Keratinocyte (primary cell): ENCODE results near the gene CMSS1. TPM values are rescaled to one million over a fixed set of nuclear protein-coding genes. Genes with fewer than 3 reads are reported as not detected.

Experiments used
- DNase-seq: peaks from one replicate; pipeline ENCODE4 v3.0.0-alpha.2; 2011; ENCODE audit warnings: low read depth, missing footprints, low spot score
- FAIRE-seq: peaks from 2 replicates; lab custom pipeline; 2011; peaks lifted over from hg19 to GRCh38; lab: Jason Lieb, UNC
- H2AFZ ChIP-seq: 2 replicates; pipeline ENCODE4 v1.6.0; 2012; ENCODE audit warnings: low read length, control low read depth, inconsistent platforms; ENCODE audit not compliant: control insufficient read depth
- H3K27ac ChIP-seq: 2 replicates; pipeline ENCODE4 v1.5.1; 2011; ENCODE audit warnings: low read length; ENCODE audit not compliant: control insufficient read depth, insufficient read depth
- H3K27me3 ChIP-seq: 3 replicates; pipeline ENCODE4 v1.6.0; 2011; ENCODE audit warnings: low read length; ENCODE audit not compliant: control insufficient read depth, insufficient read depth; ENCODE audit errors: extremely low read depth
- H3K36me3 ChIP-seq, 2 experiments: 2 replicates in 1 of 2; 3 replicates in 1 of 2; pipeline ENCODE4 v1.5.1; 2011; ENCODE audit warnings: low read length in 2 of 2, mild to moderate bottlenecking in 1 of 2; ENCODE audit not compliant: control insufficient read depth in 2 of 2, insufficient read depth in 2 of 2; ENCODE audit errors: extremely low read depth in 1 of 2
- H3K4me1 ChIP-seq: 3 replicates; pipeline ENCODE4 v1.5.1; 2011; ENCODE audit warnings: low read length; ENCODE audit not compliant: control insufficient read depth, insufficient read depth; ENCODE audit errors: extremely low read depth
- H3K4me2 ChIP-seq: 3 replicates; pipeline ENCODE4 v1.6.0; 2011; ENCODE audit warnings: low read depth, low read length; ENCODE audit not compliant: control insufficient read depth, insufficient read depth; ENCODE audit errors: extremely low read depth
- H3K4me3 ChIP-seq, 3 experiments: fragments of 200-600 bp in 1 of 3; sonication (generic) in 1 of 3; 2 replicates in 2 of 3; 3 replicates in 1 of 3; pipeline ENCODE4 v1.5.1; 2011 to 2016; ENCODE audit warnings: low read length in 3 of 3, mild to moderate bottlenecking in 3 of 3, control low read depth in 2 of 3, inconsistent platforms in 1 of 3, low read depth in 1 of 3, mixed read lengths in 1 of 3, mixed run types in 1 of 3, moderate library complexity in 1 of 3; ENCODE audit not compliant: control insufficient read depth in 2 of 3, insufficient read depth in 2 of 3; ENCODE audit errors: extremely low read depth in 1 of 3
- H3K79me2 ChIP-seq: 2 replicates; pipeline ENCODE4 v1.6.0; 2012; ENCODE audit warnings: low read length; ENCODE audit not compliant: control insufficient read depth, insufficient read depth
- H3K9ac ChIP-seq: 3 replicates; pipeline ENCODE4 v1.6.0; 2011; ENCODE audit warnings: low read length; ENCODE audit not compliant: control insufficient read depth, insufficient read depth; ENCODE audit errors: extremely low read depth
- H3K9me1 ChIP-seq: 3 replicates; pipeline ENCODE4 v1.6.0; 2011; ENCODE audit warnings: low read length; ENCODE audit not compliant: control insufficient read depth, insufficient read depth; ENCODE audit errors: extremely low read depth
- H3K9me3 ChIP-seq: 2 replicates; pipeline ENCODE4 v1.5.1; 2012; ENCODE audit warnings: low read depth, low read length; ENCODE audit not compliant: control insufficient read depth
- H4K20me1 ChIP-seq: 3 replicates; pipeline ENCODE4 v1.6.0; 2011; ENCODE audit warnings: low read length; ENCODE audit not compliant: control insufficient read depth, insufficient read depth; ENCODE audit errors: extremely low read depth
- EZH2 ChIP-seq: IDR thresholded peaks from one replicate; pipeline ENCODE4 v1.6.1; 2012; ENCODE audit warnings: inconsistent platforms, mild to moderate bottlenecking, low read length, moderate library complexity
- dilution Hi-C: fragments of 300-500 bp; cut with MboI; formaldehyde crosslinking; loops from one replicate; pipeline ENCODE4 v1.7.0; 2020; ENCODE audit warnings: low sequenced_read_pairs; ENCODE audit not compliant: extremely low pct_ligation_motif_present
- polyA plus RNA-seq, 5 experiments: library from polyadenylated mRNA; depleted of rRNA in 3 of 5; stranded (reverse) in 3 of 5; stranded (forward) in 1 of 5; unstranded in 1 of 5; fragments of >200 nt; gene quantifications; 1 replicate in 1 of 5; 2 replicates in 3 of 5; 3 replicates in 1 of 5; pipeline versions ENCODE4 v1.2.1 to v1.2.3, GENCODE V29; 2011 to 2012; ENCODE audit warnings: missing spikeins in 2 of 5, low read depth in 1 of 5, low replicate concordance in 1 of 5
- TF ChIP-seq, protein P1 (sequence below), 3 experiments: IDR thresholded peaks in 1 of 3; conservative IDR thresholded peaks in 1 of 3; optimal IDR thresholded peaks in 1 of 3; 2 replicates in 2 of 3; 3 replicates in 1 of 3; pipeline versions ENCODE3 to v1.5.1; 2011; ENCODE audit warnings: low read length in 3 of 3, mild to moderate bottlenecking in 3 of 3, moderate library complexity in 2 of 3, control low read depth in 1 of 3, inconsistent platforms in 1 of 3; ENCODE audit not compliant: insufficient read depth in 2 of 3; ENCODE audit errors: extremely low read depth in 1 of 3

Gene CMSS1
- polyA plus RNA-seq, 1 donor (not counting 4 experiments of a cell fraction or from before 2014, with no cell fraction given), result 37.2 TPM

DNA sequence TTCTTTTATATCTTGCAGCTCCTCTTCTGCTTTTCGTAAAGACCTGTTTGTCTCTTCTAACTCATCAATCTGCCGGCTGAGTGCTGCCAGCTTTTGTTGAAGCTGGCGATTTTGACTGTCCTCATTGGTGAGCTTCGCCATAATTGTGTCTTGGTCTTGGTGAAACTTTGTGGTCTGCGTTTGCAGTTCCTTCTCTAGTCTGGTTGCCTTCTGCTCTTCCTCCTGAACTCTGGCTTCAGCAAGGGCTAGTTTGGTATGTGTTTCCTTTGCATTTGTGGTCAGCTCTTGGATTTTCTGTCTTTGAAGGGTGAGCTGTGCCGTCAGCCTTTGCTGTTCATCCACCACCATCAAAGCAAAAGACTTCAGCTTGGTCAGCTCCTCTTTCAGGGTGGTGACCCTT lies 32.9 kb downstream of the CMSS1 start:
- FAIRE-seq (no peak), DNase-seq (no peak)
- no peaks in the 10 kb centered on the region for H3K4me1 ChIP-seq
- H3K36me3 ChIP-seq, result peaks cover 2 to 3% of the 10 kb centered on the region in 2 experiments
- H3K4me2 ChIP-seq, result no peak overlapping the region
- no peak overlapping the region for H3K9ac ChIP-seq
- dilution Hi-C loops, result no loop called here
- no peaks in the 10 kb centered on the region for H3K27me3 ChIP-seq
- H3K27ac ChIP-seq, result no peak overlapping the region
- no peaks in the 10 kb centered on the region for H4K20me1 ChIP-seq
- H2AFZ ChIP-seq, result no peak overlapping the region
- no peak overlapping the region for H3K4me3 ChIP-seq
- H3K79me2 ChIP-seq, result peaks cover 39% of the 10 kb centered on the region
- H3K9me3 ChIP-seq, result no peaks in the 10 kb centered on the region
- H3K9me1 ChIP-seq, result no peaks in the 10 kb centered on the region
- TF ChIP-seq EZH2, result no peak
- TF ChIP-seq, protein P1, sequence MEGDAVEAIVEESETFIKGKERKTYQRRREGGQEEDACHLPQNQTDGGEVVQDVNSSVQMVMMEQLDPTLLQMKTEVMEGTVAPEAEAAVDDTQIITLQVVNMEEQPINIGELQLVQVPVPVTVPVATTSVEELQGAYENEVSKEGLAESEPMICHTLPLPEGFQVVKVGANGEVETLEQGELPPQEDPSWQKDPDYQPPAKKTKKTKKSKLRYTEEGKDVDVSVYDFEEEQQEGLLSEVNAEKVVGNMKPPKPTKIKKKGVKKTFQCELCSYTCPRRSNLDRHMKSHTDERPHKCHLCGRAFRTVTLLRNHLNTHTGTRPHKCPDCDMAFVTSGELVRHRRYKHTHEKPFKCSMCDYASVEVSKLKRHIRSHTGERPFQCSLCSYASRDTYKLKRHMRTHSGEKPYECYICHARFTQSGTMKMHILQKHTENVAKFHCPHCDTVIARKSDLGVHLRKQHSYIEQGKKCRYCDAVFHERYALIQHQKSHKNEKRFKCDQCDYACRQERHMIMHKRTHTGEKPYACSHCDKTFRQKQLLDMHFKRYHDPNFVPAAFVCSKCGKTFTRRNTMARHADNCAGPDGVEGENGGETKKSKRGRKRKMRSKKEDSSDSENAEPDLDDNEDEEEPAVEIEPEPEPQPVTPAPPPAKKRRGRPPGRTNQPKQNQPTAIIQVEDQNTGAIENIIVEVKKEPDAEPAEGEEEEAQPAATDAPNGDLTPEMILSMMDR (optimal IDR thresholded peaks at IDR 0.05 in 1 of 3, IDR thresholded peaks at IDR 0.05 in 1 of 3, conservative IDR thresholded peaks at IDR 0.05 in 1 of 3; ENCODE audit: extremely low read depth in 1 of 3, insufficient read depth in 2 of 3, low read length in 3 of 3), result no peak

DNA sequence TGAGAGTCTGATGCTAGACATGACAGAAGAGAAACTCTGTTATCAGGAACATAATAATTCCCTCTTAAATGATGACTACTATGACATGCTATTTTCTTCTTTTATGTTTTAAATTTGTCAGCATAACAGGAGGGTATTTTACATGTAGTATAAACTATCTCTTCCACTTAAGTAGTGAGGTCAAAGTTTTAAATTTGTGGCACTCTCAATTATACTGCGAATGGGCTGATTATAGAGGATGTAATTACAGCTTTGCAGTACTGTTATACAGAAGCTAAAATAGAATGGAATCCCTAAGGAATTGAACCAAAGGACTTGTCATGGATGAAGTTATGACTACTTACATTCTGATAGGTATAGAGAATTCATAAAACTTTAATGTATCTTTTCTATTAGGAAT lies 34.3 kb downstream of the CMSS1 start:
- DNase-seq, result no peak
- Histone ChIP-seq H3K27me3 (no peaks in the 10 kb centered on the region), H3K79me2 (peaks cover 45% of the 10 kb centered on the region), H3K4me2 (no peak overlapping the region), H3K9me3 (no peaks in the 10 kb centered on the region), H4K20me1 (no peaks in the 10 kb centered on the region), H3K9ac (no peak overlapping the region), H3K4me3 (no peak overlapping the region), H3K27ac (no peak overlapping the region), H3K4me1 (no peaks in the 10 kb centered on the region), H2AFZ (no peak overlapping the region), H3K9me1 (peaks cover 2% of the 10 kb centered on the region), H3K36me3 (peaks cover 2 to 6% of the 10 kb centered on the region in 2 experiments)
- FAIRE-seq, result no peak
- dilution Hi-C loops, result no loop called here
- TF ChIP-seq, protein P1 (optimal IDR thresholded peaks at IDR 0.05 in 1 of 3, IDR thresholded peaks at IDR 0.05 in 1 of 3, conservative IDR thresholded peaks at IDR 0.05 in 1 of 3; ENCODE audit: extremely low read depth in 1 of 3, insufficient read depth in 2 of 3, low read length in 3 of 3), result no peak
- TF ChIP-seq EZH2, result no peak
